SK-N-SH (cell line): ENCODE data around the gene CASZ1. TPM values are rescaled to one million over a fixed set of nuclear protein-coding genes. Genes with fewer than 3 reads are reported as not detected.

Source experiments
- CTCF ChIA-PET: fragments of 300-600, 350-600 bp; formaldehyde crosslinking; extraction: SDS; loops from one replicate; lab custom pipeline; 2021; lab: Yijun Ruan, JAX
- POLR2A ChIA-PET: fragments of 350-600 bp; sonication (Branson Sonifier 250); formaldehyde crosslinking; extraction: SDS; loops from one replicate; lab custom pipeline; 2020; ENCODE audit warnings: antibody characterized with exemption, inconsistent platforms; lab: Yijun Ruan, JAX
- DNase-seq: peaks from one replicate; pipeline ENCODE4 v3.0.0; 2012
- H2AFZ ChIP-seq: fragments of 200-600 bp; sonication (generic); 2 replicates; pipeline ENCODE4 v1.8.1; 2016; ENCODE audit warnings: antibody characterized with exemption, mild to moderate bottlenecking, low read depth
- H3F3A ChIP-seq: fragments of 200-600 bp; sonication (generic); replicated peaks from 2 replicates; pipeline ENCODE3; 2016; ENCODE audit warnings: antibody characterized with exemption, mild to moderate bottlenecking; ENCODE audit not compliant: insufficient read depth
- H3K27ac ChIP-seq, 2 experiments: fragments of 200-500 bp in 1 of 2; fragments of 200-600 bp in 1 of 2; sonication (Bioruptor generic) in 1 of 2; sonication (generic), shearing (Covaris generic) in 1 of 2; 2 replicates each; pipeline versions ENCODE4 v1.5.1 to v1.6.1; 2014 to 2016; ENCODE audit warnings: low read depth in 2 of 2, inconsistent platforms in 1 of 2, low read length in 1 of 2, mild to moderate bottlenecking in 1 of 2, mixed read lengths in 1 of 2
- H3K27me3 ChIP-seq: fragments of 200-600 bp; sonication (generic), shearing (Covaris generic); 2 replicates; pipeline ENCODE4 v1.6.1; 2016; ENCODE audit warnings: mixed run types; ENCODE audit not compliant: insufficient read depth
- H3K36me3 ChIP-seq, 2 experiments: fragments of 200-500 bp in 1 of 2; fragments of 200-600 bp in 1 of 2; sonication (Bioruptor generic) in 1 of 2; sonication (generic) in 1 of 2; replicated peaks in 1 of 2; 2 replicates each; pipeline versions ENCODE3 to v1.5.1; 2014 to 2016; ENCODE audit warnings: low read length in 1 of 2, mild to moderate bottlenecking in 1 of 2; ENCODE audit not compliant: insufficient read depth in 2 of 2, control insufficient read depth in 1 of 2
- H3K4me1 ChIP-seq, 2 experiments: fragments of 200-500 bp in 1 of 2; fragments of 200-600 bp in 1 of 2; sonication (Bioruptor generic) in 1 of 2; sonication (generic), shearing (Covaris generic) in 1 of 2; 2 replicates each; pipeline versions ENCODE4 v1.5.1 to v1.6.1; 2014 to 2016; ENCODE audit warnings: low read depth in 1 of 2, low read length in 1 of 2, mixed run types in 1 of 2; ENCODE audit not compliant: insufficient read depth in 2 of 2, control insufficient read depth in 1 of 2
- H3K4me2 ChIP-seq: fragments of 200-600 bp; sonication (generic), shearing (Covaris generic); 2 replicates; pipeline ENCODE4 v1.6.1; 2017; ENCODE audit warnings: mixed run types
- H3K4me3 ChIP-seq, 2 experiments: fragments of 200-500 bp in 1 of 2; fragments of 200-600 bp in 1 of 2; sonication (Bioruptor generic) in 1 of 2; sonication (generic), shearing (Covaris generic) in 1 of 2; 2 replicates each; pipeline versions ENCODE4 v1.5.1 to v1.8.1; 2014 to 2016; ENCODE audit warnings: low read depth in 2 of 2, inconsistent platforms in 1 of 2, low read length in 1 of 2, mild to moderate bottlenecking in 1 of 2, mixed read lengths in 1 of 2, moderate library complexity in 1 of 2
- H3K79me2 ChIP-seq: fragments of 200-600 bp; sonication (generic); 2 replicates; pipeline ENCODE4 v1.8.1; 2017; ENCODE audit warnings: mild to moderate bottlenecking; ENCODE audit not compliant: insufficient read depth
- H3K9ac ChIP-seq: fragments of 200-600 bp; sonication (generic); 2 replicates; pipeline ENCODE4 v1.6.1; 2017; ENCODE audit warnings: mixed run types
- H3K9me2 ChIP-seq: fragments of 200-600 bp; sonication (generic); 2 replicates; pipeline ENCODE4 v1.6.1; 2017; ENCODE audit warnings: mixed run types
- H3K9me3 ChIP-seq: fragments of 200-600 bp; sonication (generic); 2 replicates; pipeline ENCODE4 v1.6.1; 2017; ENCODE audit warnings: mixed run types, mild to moderate bottlenecking, moderate library complexity
- H4K20me1 ChIP-seq: fragments of 200-600 bp; sonication (generic); 2 replicates; pipeline ENCODE4 v1.6.1; 2017; ENCODE audit warnings: mild to moderate bottlenecking, mixed run types; ENCODE audit not compliant: insufficient read depth
- ELF1 ChIP-seq: IDR thresholded peaks from 2 replicates; pipeline ENCODE4 v1.4.0; 2012
- EP300 ChIP-seq, 2 experiments: IDR thresholded peaks; 2 replicates each; pipeline versions ENCODE4 v1.4.0 to v1.6.1; 2012; ENCODE audit warnings: borderline replicate concordance in 1 of 2, low read depth in 1 of 2, low read length in 1 of 2
- EZH2phosphoT487 ChIP-seq: fragments of 200-600 bp; sonication (generic); IDR thresholded peaks from 2 replicates; pipeline ENCODE4 v1.6.1; 2017; ENCODE audit warnings: low read depth, mixed run types, mild to moderate bottlenecking, antibody characterized with exemption, moderate library complexity, borderline replicate concordance
- FOSL2 ChIP-seq: IDR thresholded peaks from 2 replicates; pipeline ENCODE4 v1.4.0; 2012; ENCODE audit warnings: low read depth, mild to moderate bottlenecking, moderate library complexity, borderline replicate concordance
- FOXM1 ChIP-seq: IDR thresholded peaks from 2 replicates; pipeline ENCODE4 v1.4.0; 2012; ENCODE audit warnings: low read depth, mild to moderate bottlenecking
- GABPA ChIP-seq: IDR thresholded peaks from 2 replicates; pipeline ENCODE4 v1.4.0; 2012; ENCODE audit warnings: low read depth, mild to moderate bottlenecking
- GATA2 ChIP-seq: sonication (generic); formaldehyde crosslinking; IDR thresholded peaks from 2 replicates; pipeline ENCODE4 v1.5.0; 2020; ENCODE audit warnings: mild to moderate bottlenecking, missing genetic modification reagents
- JUND ChIP-seq: IDR thresholded peaks from 2 replicates; pipeline ENCODE4 v1.4.0; 2012
- MAX ChIP-seq: IDR thresholded peaks from 2 replicates; pipeline ENCODE4 v1.4.0; 2012; ENCODE audit warnings: low read depth
- MEF2A ChIP-seq: IDR thresholded peaks from 2 replicates; pipeline ENCODE4 v1.4.0; 2012; ENCODE audit warnings: low read depth, borderline replicate concordance
- NRF1 ChIP-seq: IDR thresholded peaks from 2 replicates; pipeline ENCODE4 v1.6.1; 2012; ENCODE audit warnings: low read depth, mild to moderate bottlenecking, low read length
- POLR2AphosphoS5 ChIP-seq: IDR thresholded peaks from 2 replicates; pipeline ENCODE4 v1.6.1; 2012; ENCODE audit warnings: low read depth, low read length
- RAD21 ChIP-seq: IDR thresholded peaks from 2 replicates; pipeline ENCODE4 v1.6.1; 2012; ENCODE audit warnings: mild to moderate bottlenecking, low read length
- RCOR1 ChIP-seq: fragments of 150-350 bp; IDR thresholded peaks from 2 replicates; pipeline ENCODE4 v1.6.1; 2017; ENCODE audit warnings: antibody characterized with exemption, low read length
- RXRA ChIP-seq: IDR thresholded peaks from 2 replicates; pipeline ENCODE4 v1.4.0; 2012; ENCODE audit warnings: low read depth, mild to moderate bottlenecking, borderline replicate concordance
- SIN3A ChIP-seq: IDR thresholded peaks from 2 replicates; pipeline ENCODE4 v1.6.1; 2012; ENCODE audit warnings: low read depth, mild to moderate bottlenecking, low read length, moderate library complexity, borderline replicate concordance
- TAF1 ChIP-seq: IDR thresholded peaks from 2 replicates; pipeline ENCODE4 v1.6.1; 2012; ENCODE audit warnings: low read depth, mild to moderate bottlenecking, low read length, moderate library complexity, borderline replicate concordance
- TCF12 ChIP-seq: IDR thresholded peaks from 2 replicates; pipeline ENCODE4 v1.4.0; 2012
- USF1 ChIP-seq: IDR thresholded peaks from 2 replicates; pipeline ENCODE4 v1.4.0; 2012; ENCODE audit warnings: low read depth, borderline replicate concordance
- WGBS: methylation state at CpG from one replicate; pipeline ENCODE4 v1.1.6; 2017; ENCODE audit warnings: low lambda C conversion rate; 5-methylcytosine and 5-hydroxymethylcytosine counted together
- polyA plus RNA-seq, 3 experiments: library from polyadenylated mRNA; depleted of rRNA; stranded (reverse); fragments of >200 nt; gene quantifications; 2 replicates each; pipeline ENCODE4 v1.2.3, GENCODE V29; 2012
- TF ChIP-seq, protein P1 (sequence below): IDR thresholded peaks from 2 replicates; pipeline ENCODE4; 2012

Gene CASZ1
- polyA plus RNA-seq, 1 of the 3 experiments (the other 2 are of a cell fraction), result 0.51 TPM

DNA sequence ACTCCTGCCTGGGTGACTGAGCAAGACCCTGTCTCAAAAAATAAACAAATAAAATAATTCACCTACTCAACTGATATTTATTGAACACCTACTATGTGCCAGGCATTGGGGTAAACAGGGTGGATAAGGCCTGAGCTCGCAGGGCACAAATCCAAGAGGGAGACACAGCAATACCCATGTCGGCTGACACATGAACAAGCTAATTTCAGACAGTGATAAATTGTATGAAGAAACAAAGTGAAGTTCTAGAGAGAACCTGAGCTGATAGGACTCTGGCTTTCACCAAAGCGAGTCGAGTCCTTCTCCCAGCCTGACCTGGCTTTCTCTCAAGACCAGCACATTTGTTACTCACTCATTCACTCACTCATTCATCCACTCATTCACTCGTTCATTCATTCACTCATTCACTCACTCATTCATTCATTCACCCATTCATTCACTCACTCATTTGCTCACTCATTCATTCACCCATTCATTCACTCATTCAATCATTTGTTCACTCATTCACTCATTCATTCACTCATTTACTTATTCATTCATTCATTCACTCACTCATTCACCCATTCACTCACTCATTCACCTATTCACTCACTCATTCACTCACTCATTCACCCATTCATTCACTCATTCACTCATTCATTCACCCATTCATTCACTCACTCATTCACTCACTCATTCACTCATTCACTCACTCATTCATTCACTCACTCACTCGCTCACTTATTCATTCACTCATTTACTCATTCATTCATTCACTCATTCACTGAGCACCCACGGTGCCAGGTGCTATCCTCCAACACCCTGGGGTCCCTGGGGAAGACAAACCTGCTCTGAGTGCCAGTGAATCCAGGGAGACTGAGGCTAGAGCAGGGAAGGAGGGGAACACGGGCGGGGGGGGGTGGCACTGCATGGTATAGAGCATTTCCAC is 37.4 kb upstream of the CASZ1 start:
- CTCF ChIA-PET, result interaction anchor here (0.9 kb wide), 1 partner anchor 339 kb away, joined by 4 read pairs; no protein-coding TSS in a partner anchor

DNA sequence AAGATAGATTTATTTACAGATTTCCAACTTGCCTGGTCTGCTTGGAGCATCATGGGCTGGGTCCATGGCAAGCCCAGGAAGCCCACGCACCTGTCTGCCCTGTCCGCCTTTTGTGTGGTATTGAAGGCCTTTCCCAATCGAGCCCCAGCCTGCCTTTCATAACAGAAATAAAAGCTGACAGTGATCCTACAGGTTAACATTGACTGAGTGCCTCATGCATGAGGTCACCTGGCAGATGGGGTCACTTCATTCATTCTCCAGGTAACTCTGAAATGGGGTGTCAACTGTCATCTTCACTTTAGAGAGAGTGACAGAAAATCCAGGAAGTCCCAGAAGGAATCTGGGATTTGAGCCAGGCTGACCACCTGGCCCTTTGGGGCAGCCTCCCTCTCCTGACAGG is 36.3 kb upstream of the CASZ1 start:
- Histone ChIP-seq H3F3A (no peaks in the 10 kb centered on the region), H3K79me2 (no peaks in the 10 kb centered on the region), H4K20me1 (no peaks in the 10 kb centered on the region), H3K27ac (no peak overlapping the region), H3K9me2 (no peaks in the 10 kb centered on the region), H3K27me3 (no peaks in the 10 kb centered on the region), H3K4me3 (no peak overlapping the region), H2AFZ (no peak overlapping the region), H3K4me2 (no peak overlapping the region), H3K4me1 (no peaks in the 10 kb centered on the region; a peak in 1 of 4 replicates), H3K9me3 (no peaks in the 10 kb centered on the region), H3K36me3 (no peaks in the 10 kb centered on the region), H3K9ac (no peak overlapping the region)
- TF ChIP-seq MEF2A (no peak), SIN3A (no peak), GABPA (no peak), GATA2 (CRISPR knock-in tag) (no peak), TAF1 (no peak), NRF1 (no peak), RAD21 (no peak), MAX (no peak), FOXM1 (no peak), ELF1 (no peak), FOSL2 (no peak), USF1 (no peak), TCF12 (no peak), RCOR1 (no peak), JUND (no peak), POLR2AphosphoS5 (no peak), EZH2phosphoT487 (no peak)
- TF ChIP-seq, protein P1, sequence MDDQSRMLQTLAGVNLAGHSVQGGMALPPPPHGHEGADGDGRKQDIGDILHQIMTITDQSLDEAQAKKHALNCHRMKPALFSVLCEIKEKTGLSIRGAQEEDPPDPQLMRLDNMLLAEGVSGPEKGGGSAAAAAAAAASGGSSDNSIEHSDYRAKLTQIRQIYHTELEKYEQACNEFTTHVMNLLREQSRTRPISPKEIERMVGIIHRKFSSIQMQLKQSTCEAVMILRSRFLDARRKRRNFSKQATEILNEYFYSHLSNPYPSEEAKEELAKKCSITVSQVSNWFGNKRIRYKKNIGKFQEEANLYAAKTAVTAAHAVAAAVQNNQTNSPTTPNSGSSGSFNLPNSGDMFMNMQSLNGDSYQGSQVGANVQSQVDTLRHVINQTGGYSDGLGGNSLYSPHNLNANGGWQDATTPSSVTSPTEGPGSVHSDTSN, result no peak
- 71% methylated on average over 3 of the region's 3 CpGs for WGBS
- no peak for DNase-seq
- CTCF ChIA-PET, result interaction anchor here (1.3 kb wide), 1 partner anchor 34 kb away, joined by 3 read pairs; no protein-coding TSS in a partner anchor
- POLR2A ChIA-PET, result no interaction called here

More for the DNA sequence above, 37.4 kb upstream of the CASZ1 start:
- Histone ChIP-seq H3K9me3 (no peaks in the 10 kb centered on the region), H3K4me3 (no peak overlapping the region), H3K9me2 (no peaks in the 10 kb centered on the region), H4K20me1 (no peaks in the 10 kb centered on the region), H3K27ac (no peak overlapping the region), H3K36me3 (no peaks in the 10 kb centered on the region), H3K4me2 (no peak overlapping the region), H2AFZ (no peak overlapping the region), H3K79me2 (no peaks in the 10 kb centered on the region), H3K4me1 (no peaks in the 10 kb centered on the region; a peak in 1 of 4 replicates), H3K9ac (no peak overlapping the region), H3K27me3 (no peaks in the 10 kb centered on the region), H3F3A (no peaks in the 10 kb centered on the region)
- POLR2A ChIA-PET, result no interaction called here
- 74% methylated on average over 9 of the region's 9 CpGs for WGBS
- TF ChIP-seq RXRA, result no peak
- TF ChIP-seq EP300 (IDR thresholded peaks at IDR 0.05; ENCODE audit: borderline replicate concordance in 1 of 2, low read depth in 1 of 2, low read length in 1 of 2), result no peak
- no peak for TF ChIP-seq ELF1
- TF ChIP-seq GABPA, result no peak
- no peak for DNase-seq
